PC-9 (cell line): ENCODE data around the gene SEC16A. TPM values are rescaled to one million over a fixed set of nuclear protein-coding genes. Genes with fewer than 3 reads are reported as not detected.

Source experiments
- BruUV-seq: library from RNA; stranded (reverse); fragments of 400-500 nt; replicated peaks from 2 replicates; lab custom pipeline; 2021; lab: Mats Ljungman, UMichigan
- CTCF ChIA-PET: fragments of 300-600 bp; sonication (Branson Sonifier 250); formaldehyde crosslinking; loops from one replicate; lab custom pipeline; 2022; ENCODE audit warnings: antibody characterized with exemption; lab: Charles Lee
- POLR2A ChIA-PET: fragments of 300-600 bp; sonication (Branson Sonifier 250); formaldehyde crosslinking; loops from one replicate; lab custom pipeline; 2022; ENCODE audit warnings: antibody characterized with exemption; ENCODE audit not compliant: unreplicated experiment; lab: Charles Lee
- DNase-seq, 2 experiments: peaks; one replicate each; pipeline versions ENCODE4 v3.0.0 to v3.0.0-alpha.2; 2015 to 2022; ENCODE audit warnings: mixed read lengths in 1 of 2
- H2AFZ ChIP-seq: fragments of 200-600 bp; sonication (generic); 2 replicates; pipeline ENCODE4 v1.8.1; 2017; ENCODE audit warnings: antibody characterized with exemption
- H3F3A ChIP-seq: fragments of 200-600 bp; sonication (generic); 2 replicates; pipeline ENCODE4 v1.8.1; 2017; ENCODE audit warnings: antibody characterized with exemption, mild to moderate bottlenecking, low read depth; ENCODE audit not compliant: insufficient read depth
- H3K27ac ChIP-seq: fragments of 200-600 bp; sonication (generic); 2 replicates; pipeline ENCODE4 v1.6.1; 2016; ENCODE audit warnings: mixed run types
- H3K27me3 ChIP-seq: fragments of 200-600 bp; sonication (generic); 2 replicates; pipeline ENCODE4 v1.6.1; 2016; ENCODE audit warnings: low read depth, mixed run types; ENCODE audit not compliant: insufficient read depth
- H3K36me3 ChIP-seq: fragments of 200-600 bp; sonication (generic); 2 replicates; pipeline ENCODE4 v1.6.1; 2016; ENCODE audit warnings: low read depth, mixed run types
- H3K4me1 ChIP-seq: fragments of 200-600 bp; sonication (generic); replicated peaks from 2 replicates; pipeline ENCODE4 v1.6.1; 2016; ENCODE audit warnings: mixed run types; ENCODE audit not compliant: insufficient read depth
- H3K4me2 ChIP-seq: fragments of 200-600 bp; sonication (generic); 2 replicates; pipeline ENCODE4 v1.6.1; 2017; ENCODE audit warnings: mixed run types
- H3K4me3 ChIP-seq: fragments of 200-600 bp; sonication (generic); 2 replicates; pipeline ENCODE4 v1.6.1; 2016; ENCODE audit warnings: mixed run types
- H3K79me2 ChIP-seq: fragments of 200-600 bp; sonication (generic); 2 replicates; pipeline ENCODE4 v1.6.1; 2017; ENCODE audit warnings: low read depth, mixed run types
- H3K9me2 ChIP-seq: fragments of 200-600 bp; sonication (generic); 2 replicates; pipeline ENCODE4 v1.8.1; 2017; ENCODE audit warnings: mild to moderate bottlenecking; ENCODE audit not compliant: insufficient read depth
- H3K9me3 ChIP-seq: fragments of 200-600 bp; sonication (generic); 2 replicates; pipeline ENCODE4 v1.8.1; 2016; ENCODE audit warnings: low read depth; ENCODE audit not compliant: insufficient read depth
- H4K20me1 ChIP-seq: fragments of 200-600 bp; sonication (generic); 2 replicates; pipeline ENCODE4 v1.8.1; 2017; ENCODE audit not compliant: insufficient read depth
- EZH2 ChIP-seq: fragments of 200-600 bp; sonication (generic); IDR thresholded peaks from 2 replicates; pipeline ENCODE4 v1.8.0; 2017; ENCODE audit warnings: antibody characterized with exemption, low read depth
- intact Hi-C: fragments of 100-400 bp; cut with micrococcal nuclease; formaldehyde crosslinking; loops from one replicate; pipeline ENCODE4 v1.10.0; 2022; ENCODE audit not compliant: unreplicated experiment
- total RNA-seq: library from RNA; stranded (reverse); gene quantifications from 2 replicates; pipeline ENCODE4 v1.2.3, GENCODE V29; 2021
- TF ChIP-seq, protein P1 (sequence below): fragments of 200-600 bp; sonication (generic); conservative IDR thresholded peaks from 2 replicates; pipeline ENCODE4 v1.6.1; 2017; ENCODE audit warnings: mixed run types, antibody characterized with exemption, mild to moderate bottlenecking, moderate library complexity

The SEC16A gene
- total RNA-seq, 1 experiment from 2014 or later, result 81.8 TPM

GRCh38 chr9:136487672-136488071, 4.8 kb upstream of the SEC16A start:
- Histone ChIP-seq H3K4me1 (peaks cover 7% of the 10 kb centered on the region), H2AFZ (no peak overlapping the region), H3F3A (peaks cover 11% of the 10 kb centered on the region; the same call in 1 of the 2 replicates), H3K79me2 (peaks cover 13% of the 10 kb centered on the region), H3K27me3 (no peaks in the 10 kb centered on the region), H3K9me2 (no peaks in the 10 kb centered on the region), H3K9me3 (no peaks in the 10 kb centered on the region), H3K4me3 (no peak overlapping the region), H4K20me1 (peaks cover 9% of the 10 kb centered on the region), H3K4me2 (no peak overlapping the region), H3K27ac (no peak overlapping the region), H3K36me3 (no peaks in the 10 kb centered on the region)
- no peak for TF ChIP-seq EZH2
- DNase-seq, result no peak
- ChIA-PET CTCF (interaction anchor here (0.6 to 3.9 kb wide), 3 partner anchors 138 to 176 kb away, joined by 3 to 38 read pairs (median 4); no protein-coding TSS in a partner anchor), POLR2A (interaction anchor here (0.6 kb wide), 1 partner anchor 116 kb away, joined by 10 read pairs; no protein-coding TSS in a partner anchor)
- BruUV-seq, result no TSS peak
- intact Hi-C loops, result loop anchor here (1.0 to 10.0 kb wide), 6 partner anchors 59 to 307 kb away; partner anchors contain the start of genes CCDC183, NOTCH1 and TMEM141

- H3K27ac ChIP-seq, result no peak overlapping the region
- peaks cover 20% of the 10 kb centered on the region for H3K79me2 ChIP-seq
- H3K4me2 ChIP-seq, result no peak overlapping the region
- H3K4me1 ChIP-seq, result peaks cover 7% of the 10 kb centered on the region
- CTCF ChIA-PET, result interaction anchor here (0.6 to 3.9 kb wide), 3 partner anchors 81 to 176 kb away, joined by 3 to 38 read pairs (median 3); no protein-coding TSS in a partner anchor
- H4K20me1 ChIP-seq, result peaks cover 12% of the 10 kb centered on the region
- intact Hi-C loops, result loop anchor here (10.0 kb wide), 2 partner anchors 142 to 308 kb away; partner anchors contain the start of genes CCDC183 and TMEM141
- no TSS peak for BruUV-seq
- DNase-seq, result no peak
- no peaks in the 10 kb centered on the region for H3K36me3 ChIP-seq
- no peaks in the 10 kb centered on the region for H3K9me2 ChIP-seq
- H3K9me3 ChIP-seq, result no peaks in the 10 kb centered on the region
- peaks cover 11% of the 10 kb centered on the region; the same call in 1 of the 2 replicates for H3F3A ChIP-seq
- no peaks in the 10 kb centered on the region for H3K27me3 ChIP-seq
- POLR2A ChIA-PET, result interaction anchor here (0.6 kb wide), 1 partner anchor 117 kb away, joined by 10 read pairs; no protein-coding TSS in a partner anchor
- TF ChIP-seq, protein P1, sequence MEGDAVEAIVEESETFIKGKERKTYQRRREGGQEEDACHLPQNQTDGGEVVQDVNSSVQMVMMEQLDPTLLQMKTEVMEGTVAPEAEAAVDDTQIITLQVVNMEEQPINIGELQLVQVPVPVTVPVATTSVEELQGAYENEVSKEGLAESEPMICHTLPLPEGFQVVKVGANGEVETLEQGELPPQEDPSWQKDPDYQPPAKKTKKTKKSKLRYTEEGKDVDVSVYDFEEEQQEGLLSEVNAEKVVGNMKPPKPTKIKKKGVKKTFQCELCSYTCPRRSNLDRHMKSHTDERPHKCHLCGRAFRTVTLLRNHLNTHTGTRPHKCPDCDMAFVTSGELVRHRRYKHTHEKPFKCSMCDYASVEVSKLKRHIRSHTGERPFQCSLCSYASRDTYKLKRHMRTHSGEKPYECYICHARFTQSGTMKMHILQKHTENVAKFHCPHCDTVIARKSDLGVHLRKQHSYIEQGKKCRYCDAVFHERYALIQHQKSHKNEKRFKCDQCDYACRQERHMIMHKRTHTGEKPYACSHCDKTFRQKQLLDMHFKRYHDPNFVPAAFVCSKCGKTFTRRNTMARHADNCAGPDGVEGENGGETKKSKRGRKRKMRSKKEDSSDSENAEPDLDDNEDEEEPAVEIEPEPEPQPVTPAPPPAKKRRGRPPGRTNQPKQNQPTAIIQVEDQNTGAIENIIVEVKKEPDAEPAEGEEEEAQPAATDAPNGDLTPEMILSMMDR, result no peak
- TF ChIP-seq EZH2, result no peak
- H3K4me3 ChIP-seq, result no peak overlapping the region
- no peak overlapping the region for H2AFZ ChIP-seq
Observed at GRCh38 chr9:136486823-136487620, 4.2 kb upstream of the SEC16A start.

- DNase-seq, result no peak
- no peaks in the 10 kb centered on the region for H3K9me3 ChIP-seq
- no peak overlapping the region for H3K4me3 ChIP-seq
- ChIA-PET CTCF (interaction anchor here (0.7 to 3.1 kb wide), 3 partner anchors 55 to 139 kb away, joined by 3 to 19 read pairs (median 3); no protein-coding TSS in a partner anchor), POLR2A (no interaction called here)
- TF ChIP-seq, protein P1, result no peak
- TF ChIP-seq EZH2, result no peak
- H3K36me3 ChIP-seq, result no peaks in the 10 kb centered on the region
- no peaks in the 10 kb centered on the region for H3K9me2 ChIP-seq
- intact Hi-C loops, result loop anchor here (10.0 kb wide), 2 partner anchors 141 to 309 kb away; partner anchors contain the start of genes CCDC183 and TMEM141
- H3K27ac ChIP-seq, result no peak overlapping the region
- no TSS peak for BruUV-seq
- no peak overlapping the region for H2AFZ ChIP-seq
- no peaks in the 10 kb centered on the region for H3K27me3 ChIP-seq
- H3K4me1 ChIP-seq, result peaks cover 15% of the 10 kb centered on the region
- H3F3A ChIP-seq, result peaks cover 11% of the 10 kb centered on the region; the same call in 1 of the 2 replicates
- H3K4me2 ChIP-seq, result no peak overlapping the region
- H4K20me1 ChIP-seq, result peaks cover 21% of the 10 kb centered on the region
- H3K79me2 ChIP-seq, result peaks cover 28% of the 10 kb centered on the region
Observed at GRCh38 chr9:136486131-136486530, 3.3 kb upstream of the SEC16A start.
